ENCODE measurements around the gene TIGD7. TPM values are rescaled to one million over a fixed set of nuclear protein-coding genes. Genes with fewer than 3 reads are reported as not detected.

The TIGD7 gene
- total and polyA plus RNA-seq, 4 donors: 2.9 to 11.5 (median 3.9) TPM

GRCh38 chr16:3282103-3282729 lies 23.0 kb downstream of the TIGD7 start:
- H3K4me3 ChIP-seq: peak overlapping the region; percentile 51
- ATAC-seq (ENCODE audit: insufficient read depth, low FRiP score) (peak; percentile 42), DNase-seq (peak in 2 of 3 donors; percentile 85 to 88)
- H3K9ac ChIP-seq (ENCODE audit: insufficient read depth in 1 of 2, low read length in 2 of 2): peak overlapping the region; percentile 87 to 90
- H3K27me3 ChIP-seq (ENCODE audit: control insufficient read depth in 3 of 3, insufficient read depth in 3 of 3, low read length in 2 of 3): peaks cover 0 to 3% (median 0%) of the 10 kb centered on the region in 3 donors
- H3K36me3 ChIP-seq (ENCODE audit: control insufficient read depth in 4 of 4, insufficient read depth in 4 of 4, low read length in 4 of 4): peaks cover 5 to 22% (median 18%) of the 10 kb centered on the region in 4 donors
- TF ChIP-seq CTCF (IDR thresholded peaks at IDR 0.05; ENCODE audit: control extremely low read depth, extremely low read depth): no peak
- H3K4me1 ChIP-seq (ENCODE audit: control insufficient read depth in 5 of 5, insufficient read depth in 5 of 5, low read length in 5 of 5): peaks cover 5 to 13% (median 12%) of the 10 kb centered on the region in 5 donors
- H3K9me3 ChIP-seq (ENCODE audit: control insufficient read depth in 4 of 4, insufficient read depth in 3 of 4, low read length in 3 of 4): peaks cover 0 to 12% (median 7%) of the 10 kb centered on the region in 4 donors
- 12 to 15% methylated on average over 29 of the region's 29 CpGs for WGBS, 2 donors
- H3K27ac ChIP-seq (ENCODE audit: low read depth in 1 of 2, low read length in 1 of 2): peak overlapping the region; percentile 91 to 99

- peaks cover 0 to 7% (median 4%) of the 10 kb centered on the region in 4 donors for H3K9me3 ChIP-seq (ENCODE audit: control insufficient read depth in 4 of 4, insufficient read depth in 3 of 4, low read length in 3 of 4)
- peaks cover 5 to 13% (median 12%) of the 10 kb centered on the region in 5 donors for H3K4me1 ChIP-seq (ENCODE audit: control insufficient read depth in 5 of 5, insufficient read depth in 5 of 5, low read length in 5 of 5)
- H3K36me3 ChIP-seq (ENCODE audit: control insufficient read depth in 4 of 4, insufficient read depth in 4 of 4, low read length in 4 of 4): peaks cover 3 to 17% (median 13%) of the 10 kb centered on the region in 4 donors
- ATAC-seq (ENCODE audit: insufficient read depth, low FRiP score): no peak
- no peak for DNase-seq
- H3K27ac ChIP-seq (ENCODE audit: low read depth in 1 of 2, low read length in 1 of 2): no peak overlapping the region
- WGBS, 2 donors: 68 to 87% methylated on average over 6 of the region's 6 CpGs
- no peak for TF ChIP-seq CTCF (IDR thresholded peaks at IDR 0.05; ENCODE audit: control extremely low read depth, extremely low read depth)
- H3K27me3 ChIP-seq (ENCODE audit: control insufficient read depth in 3 of 3, insufficient read depth in 3 of 3, low read length in 2 of 3): peaks cover 0 to 3% (median 0%) of the 10 kb centered on the region in 3 donors
- no peak overlapping the region for H3K4me3 ChIP-seq
- H3K9ac ChIP-seq (ENCODE audit: insufficient read depth in 1 of 2, low read length in 2 of 2): no peak overlapping the region
These were observed 23.9 kb downstream of the TIGD7 start for GRCh38 chr16:3281222-3281820.

- Histone ChIP-seq H3K27me3 (ENCODE audit: control insufficient read depth in 3 of 3, insufficient read depth in 3 of 3, low read length in 2 of 3) (peaks cover 0 to 3% (median 0%) of the 10 kb centered on the region in 3 donors), H3K9ac (ENCODE audit: insufficient read depth in 1 of 2, low read length in 2 of 2) (no peak overlapping the region), H3K4me1 (ENCODE audit: control insufficient read depth in 5 of 5, insufficient read depth in 5 of 5, low read length in 5 of 5) (peaks cover 0 to under 1% (median 0%) of the 10 kb centered on the region in 5 donors), H3K36me3 (ENCODE audit: control insufficient read depth in 4 of 4, insufficient read depth in 4 of 4, low read length in 4 of 4) (no peaks in the 10 kb centered on the region), H3K27ac (ENCODE audit: low read depth in 1 of 2, low read length in 1 of 2) (no peak overlapping the region), H3K9me3 (ENCODE audit: control insufficient read depth in 4 of 4, insufficient read depth in 3 of 4, low read length in 3 of 4) (no peaks in the 10 kb centered on the region), H3K4me3 (no peak overlapping the region)
- ATAC-seq (ENCODE audit: insufficient read depth, low FRiP score) (no peak), DNase-seq (no peak)
- 83 to 90% methylated on average over 5 of the region's 5 CpGs for WGBS, 2 donors
- no peak for TF ChIP-seq CTCF (IDR thresholded peaks at IDR 0.05; ENCODE audit: control extremely low read depth, extremely low read depth)
These were observed 28.6 kb downstream of the TIGD7 start for GRCh38 chr16:3276679-3277078.
